B cell (primary cell): ENCODE measurements around the gene RUNDC1. TPM values are rescaled to one million over a fixed set of nuclear protein-coding genes. Genes with fewer than 3 reads are reported as not detected.

Source experiments
- ATAC-seq: fragments of 200-7000 bp; cut with Tn5 transposase; one replicate; pipeline ENCODE4 v1.10.0; 2021; ENCODE audit warnings: low read depth, mild to moderate bottlenecking, moderate number of reproducible peaks, moderate library complexity
- CTCF ChIA-PET: fragments of 350-600 bp; sonication (Branson Sonifier 250); formaldehyde crosslinking; loops from one replicate; lab custom pipeline; 2021; ENCODE audit warnings: antibody characterized with exemption, inconsistent platforms; lab: Charles Lee
- POLR2A ChIA-PET: fragments of 350-600 bp; sonication (Branson Sonifier 250); formaldehyde crosslinking; loops from one replicate; lab custom pipeline; 2021; ENCODE audit warnings: antibody characterized with exemption; lab: Charles Lee
- DNase-seq: peaks from one replicate; pipeline ENCODE4 v3.0.0; 2013
- H2AFZ ChIP-seq: 2 replicates; pipeline ENCODE4 v1.6.1; 2012; ENCODE audit warnings: mild to moderate bottlenecking, low read depth, low read length; ENCODE audit not compliant: insufficient read depth, poor library complexity, severe bottlenecking
- H3K27ac ChIP-seq, 2 donors: 1 replicate in 1 of 2; 2 replicates in 1 of 2; pipeline ENCODE4 v1.5.1; 2012 to 2013; ENCODE audit warnings: low read length in 2 of 2, mild to moderate bottlenecking in 2 of 2, moderate library complexity in 1 of 2
- H3K27me3 ChIP-seq, 4 experiments: fragments of 200-600 bp in 1 of 4; sonication (generic) in 1 of 4; replicated peaks in 1 of 4; 1 replicate in 2 of 4; 2 replicates in 2 of 4; pipeline versions ENCODE4 v1.6.1 to v1.7.0; 2013 to 2016; ENCODE audit warnings: low read length in 3 of 4, mild to moderate bottlenecking in 2 of 4, mixed read lengths in 1 of 4, moderate library complexity in 1 of 4; ENCODE audit not compliant: insufficient read depth in 4 of 4, control insufficient read depth in 3 of 4; ENCODE audit errors: control extremely low read depth in 1 of 4
- H3K36me3 ChIP-seq, 2 experiments: replicated peaks in 1 of 2; 1 replicate in 1 of 2; 2 replicates in 1 of 2; pipeline versions ENCODE4 v1.6.1 to v1.7.1; 2013; ENCODE audit warnings: low read length in 1 of 2; ENCODE audit not compliant: insufficient read depth in 2 of 2, control insufficient read depth in 1 of 2; ENCODE audit errors: control extremely low read depth in 1 of 2, extremely low read depth in 1 of 2
- H3K4me1 ChIP-seq, 2 donors: fragments of 200-600 bp in 1 of 2; sonication (generic) in 1 of 2; 1 replicate in 1 of 2; 2 replicates in 1 of 2; pipeline versions ENCODE4 v1.5.1 to v1.6.1; 2013 to 2017; ENCODE audit warnings: low read length in 2 of 2; ENCODE audit not compliant: control insufficient read depth in 2 of 2, insufficient read depth in 2 of 2
- H3K4me2 ChIP-seq: replicated peaks from 2 replicates; pipeline ENCODE3; 2012; ENCODE audit warnings: mild to moderate bottlenecking, low read depth, low read length; ENCODE audit not compliant: poor library complexity, severe bottlenecking
- H3K4me3 ChIP-seq, 5 experiments: fragments of 200-600 bp in 1 of 5; sonication (generic) in 1 of 5; 1 replicate in 3 of 5; 2 replicates in 2 of 5; pipeline versions ENCODE4 v1.5.1 to v1.7.0; 2011 to 2016; ENCODE audit warnings: low read length in 4 of 5, mild to moderate bottlenecking in 4 of 5, low read depth in 2 of 5, control low read depth in 1 of 5, moderate library complexity in 1 of 5; ENCODE audit not compliant: insufficient read depth in 1 of 5; ENCODE audit errors: control extremely low read depth in 1 of 5, extremely low read depth in 1 of 5
- H3K79me2 ChIP-seq: fragments of 200-600 bp; sonication (generic); one replicate; pipeline ENCODE4 v1.6.0; 2016; ENCODE audit warnings: low read length; ENCODE audit not compliant: control insufficient read depth, insufficient read depth
- H3K9ac ChIP-seq: fragments of 200-600 bp; sonication (generic); 2 replicates; pipeline ENCODE4 v1.6.1; 2017; ENCODE audit warnings: mild to moderate bottlenecking, low read length, moderate library complexity
- H3K9me3 ChIP-seq, 3 donors: one replicate each; pipeline versions ENCODE4 v1.6.1 to v1.7.1; 2013; ENCODE audit warnings: low read length in 2 of 3; ENCODE audit not compliant: control insufficient read depth in 2 of 3, insufficient read depth in 1 of 3; ENCODE audit errors: control extremely low read depth in 1 of 3
- H4K20me1 ChIP-seq: 2 replicates; pipeline ENCODE4 v1.6.0; 2012; ENCODE audit warnings: mild to moderate bottlenecking, low read length; ENCODE audit not compliant: insufficient read depth, control insufficient read depth, poor library complexity, severe bottlenecking
- H3K27ac Mint-ChIP-seq: one replicate; pipeline ENCODE4 v1.8.0; 2021; ENCODE audit warnings: mixed read lengths
- H3K27me3 Mint-ChIP-seq: one replicate; pipeline ENCODE4 v1.8.0; 2021; ENCODE audit warnings: mixed read lengths
- H3K4me1 Mint-ChIP-seq: one replicate; pipeline ENCODE4 v1.8.0; 2021; ENCODE audit warnings: mixed read lengths
- H3K4me3 Mint-ChIP-seq: one replicate; pipeline ENCODE4 v1.8.0; 2021; ENCODE audit warnings: mixed read lengths
- H3K9me3 Mint-ChIP-seq: one replicate; pipeline ENCODE4 v1.8.0; 2022; ENCODE audit warnings: mixed read lengths; ENCODE audit not compliant: insufficient read depth
- CTCF ChIP-seq: fragments of 200-600 bp; IDR thresholded peaks from one replicate; pipeline ENCODE4 v1.8.0; 2022; ENCODE audit warnings: antibody characterized with exemption, mild to moderate bottlenecking
- EZH2 ChIP-seq: IDR thresholded peaks from 2 replicates; pipeline ENCODE4 v1.6.1; 2012; ENCODE audit warnings: borderline replicate concordance, low read depth, mild to moderate bottlenecking, moderate library complexity, low read length; ENCODE audit not compliant: insufficient read depth, poor library complexity, severe bottlenecking
- WGBS: methylation state at CpG from one replicate; pipeline ENCODE4 v1.1.5; 2013; ENCODE audit warnings: missing lambda C conversion rate; ENCODE audit not compliant: insufficient coverage; 5-methylcytosine and 5-hydroxymethylcytosine counted together
- intact Hi-C: fragments of 100-400 bp; cut with micrococcal nuclease; formaldehyde crosslinking; loops from one replicate; pipeline ENCODE4 v1.10.0; 2022
- polyA plus RNA-seq: library from polyadenylated mRNA; depleted of rRNA; stranded (reverse); fragments of >200 nt; gene quantifications from 2 replicates; pipeline ENCODE4 v1.2.3, GENCODE V29; 2012
- total RNA-seq, 2 donors: library from RNA; stranded (reverse); fragments of 120-200 nt in 1 of 2; gene quantifications; 1 replicate in 1 of 2; 2 replicates in 1 of 2; pipeline versions ENCODE4 v1.2.3 to v1.2.4, GENCODE V29; 2013 to 2022

RUNDC1 gene
- total and polyA plus RNA-seq, 2 donors (not counting 1 experiment from before 2014, with no cell fraction given) = 14.6 to 43.7 TPM

- H3K4me1 Mint-ChIP-seq = peaks cover 16% of the 10 kb centered on the region
- H4K20me1 ChIP-seq = no peaks in the 10 kb centered on the region
- no peaks in the 10 kb centered on the region for H3K27me3 ChIP-seq
- peaks cover 37% of the 10 kb centered on the region for H3K79me2 ChIP-seq
- peak within 1 kb of the TSS; percentile 73 to 91 (median 82) for H3K4me3 ChIP-seq
- POLR2A ChIA-PET = interaction anchor here (0.7 to 2.2 kb wide), 6 partner anchors 9 to 477 kb away, joined by 3 to 13 read pairs (median 3); partner anchors contain the start of genes DHX8 and RPL27
- DNase-seq = peak; percentile 89
- no peaks in the 10 kb centered on the region for H3K9me3 ChIP-seq
- H3K27ac Mint-ChIP-seq = peak within 1 kb of the TSS; percentile 100
- CTCF ChIA-PET = interaction anchor here (0.6 to 3.1 kb wide), 13 partner anchors 9 to 477 kb away, joined by 3 to 28 read pairs (median 4); partner anchors contain the start of genes DHX8, RND2 and RPL27
- ATAC-seq = peak; percentile 99
- H3K36me3 ChIP-seq = peaks cover 0 to 32% of the 10 kb centered on the region in 2 experiments
- peak within 1 kb of the TSS; percentile 85 for H3K9ac ChIP-seq
- H3K4me1 ChIP-seq = peaks cover 8 to 13% of the 10 kb centered on the region in 2 donors
- H3K27me3 Mint-ChIP-seq = no peaks in the 10 kb centered on the region
- peak within 1 kb of the TSS; percentile 90 for H2AFZ ChIP-seq
- H3K4me2 ChIP-seq = peak within 1 kb of the TSS; percentile 86
- H3K27ac ChIP-seq = peak within 1 kb of the TSS; percentile 83 to 93
- 15% methylated on average over 13 of the region's 18 CpGs for WGBS
- intact Hi-C loops = loop anchor here (1.0 to 2.0 kb wide), 7 partner anchors 9 to 381 kb away; partner anchors contain the start of genes BRCA1, RPL27 and TMEM106A
- no peak for TF ChIP-seq EZH2
- TF ChIP-seq CTCF = peak; percentile 64
- H3K4me3 Mint-ChIP-seq = peak within 1 kb of the TSS; percentile 100
- H3K9me3 Mint-ChIP-seq = no peaks in the 10 kb centered on the region
These were observed 26.5 kb downstream of the RUNDC1 start, which contains the start of gene IFI35 for GRCh38 chr17:43006639-43007551. Gene IFI35 (plus strand): TSS chr17:43006784. CDS start chr17:43006948, 164 bp downstream.
